OCI-LY7 (cell line): Measurements from ENCODE around the gene GAK. TPM values are rescaled to one million over a fixed set of nuclear protein-coding genes. Genes with fewer than 3 reads are reported as not detected.

Experiments
- BruUV-seq: library from RNA; stranded (reverse); fragments of 400-500 nt; replicated peaks from 2 replicates; lab custom pipeline; 2021; lab: Mats Ljungman, UMichigan
- CTCF ChIA-PET: fragments of 300-600 bp; sonication (Branson Sonifier 250); formaldehyde crosslinking; loops from one replicate; lab custom pipeline; 2022; ENCODE audit warnings: antibody characterized with exemption; ENCODE audit not compliant: unreplicated experiment; lab: Charles Lee
- POLR2A ChIA-PET: fragments of 300-600 bp; sonication (Branson Sonifier 250); formaldehyde crosslinking; loops from one replicate; lab custom pipeline; 2022; ENCODE audit warnings: antibody characterized with exemption; lab: Charles Lee
- DNase-seq: peaks from one replicate; pipeline ENCODE4 v3.0.0-alpha.2; 2015; ENCODE audit warnings: low spot score
- H2AFZ ChIP-seq: fragments of 200-600 bp; sonication (generic), shearing (Covaris generic); 2 replicates; pipeline ENCODE4 v1.6.1; 2014; ENCODE audit warnings: mild to moderate bottlenecking, antibody characterized with exemption, low read length, moderate library complexity
- H3K27ac ChIP-seq: fragments of 200-600 bp; sonication (generic); 2 replicates; pipeline ENCODE4 v1.5.1; 2014; ENCODE audit warnings: mixed run types, low read depth, mild to moderate bottlenecking, moderate library complexity, low read length, inconsistent platforms; ENCODE audit not compliant: poor library complexity, severe bottlenecking
- H3K36me3 ChIP-seq: fragments of 200-600 bp; sonication (generic); 2 replicates; pipeline ENCODE4 v1.6.1; 2014; ENCODE audit warnings: mild to moderate bottlenecking, antibody characterized with exemption, low read length, moderate library complexity, mixed read lengths; ENCODE audit not compliant: insufficient read depth
- H3K4me1 ChIP-seq: fragments of 200-600 bp; sonication (generic); 2 replicates; pipeline ENCODE4 v1.5.1; 2014; ENCODE audit warnings: mild to moderate bottlenecking, low read length; ENCODE audit not compliant: insufficient read depth, poor library complexity, severe bottlenecking
- H3K4me2 ChIP-seq: fragments of 200-600 bp; sonication (generic); 2 replicates; pipeline ENCODE4 v1.6.1; 2014; ENCODE audit warnings: mild to moderate bottlenecking, low read length
- H3K4me3 ChIP-seq: fragments of 200-600 bp; sonication (generic); 2 replicates; pipeline ENCODE4 v1.5.1; 2014; ENCODE audit warnings: mild to moderate bottlenecking, low read depth, low read length; ENCODE audit not compliant: poor library complexity, severe bottlenecking
- H3K79me2 ChIP-seq: fragments of 200-600 bp; sonication (generic); 2 replicates; pipeline ENCODE4 v1.6.1; 2016; ENCODE audit warnings: low read depth, mild to moderate bottlenecking, low read length, moderate library complexity, mixed read lengths; ENCODE audit not compliant: insufficient read depth
- H3K9me2 ChIP-seq: fragments of 200-600 bp; sonication (generic); 2 replicates; pipeline ENCODE4 v1.6.1; 2016; ENCODE audit warnings: mild to moderate bottlenecking, low read length, mixed read lengths; ENCODE audit not compliant: insufficient read depth
- H3K9me3 ChIP-seq: fragments of 200-600 bp; sonication (generic); 2 replicates; pipeline ENCODE4 v1.6.1; 2014; ENCODE audit warnings: mild to moderate bottlenecking, mixed run types, low read length, mixed read lengths
- H4K20me1 ChIP-seq: fragments of 200-600 bp; sonication (generic); 2 replicates; pipeline ENCODE4 v1.6.1; 2014; ENCODE audit warnings: mild to moderate bottlenecking, antibody characterized with exemption, low read length, moderate library complexity, mixed read lengths; ENCODE audit not compliant: insufficient read depth
- EZH2phosphoT487 ChIP-seq: fragments of 200-600 bp; sonication (generic); IDR thresholded peaks from 2 replicates; pipeline ENCODE4 v1.6.1; 2018; ENCODE audit warnings: low read depth, borderline replicate concordance, mild to moderate bottlenecking, mixed run types, antibody characterized with exemption, low read length, moderate library complexity, mixed read lengths
- intact Hi-C: fragments of 100-400 bp; cut with micrococcal nuclease; formaldehyde crosslinking; loops from one replicate; pipeline ENCODE4 v1.10.0; 2022; ENCODE audit not compliant: unreplicated experiment
- total RNA-seq, 2 experiments: library from RNA; depleted of rRNA in 1 of 2; stranded (reverse); fragments of >200 nt in 1 of 2; shearing (Covaris generic) in 1 of 2; gene quantifications; 2 replicates each; pipeline ENCODE4 v1.2.3, GENCODE V29; 2014 to 2022
- TF ChIP-seq, protein P1 (sequence below): fragments of 200-600 bp; sonication (generic); conservative IDR thresholded peaks from 2 replicates; pipeline ENCODE4 v1.5.1; 2014; ENCODE audit warnings: mild to moderate bottlenecking, antibody characterized with exemption, low read length, moderate library complexity, mixed read lengths

Gene GAK
- total RNA-seq, 2 experiments from 2014 or later, result 86.1 to 107 TPM

DNA sequence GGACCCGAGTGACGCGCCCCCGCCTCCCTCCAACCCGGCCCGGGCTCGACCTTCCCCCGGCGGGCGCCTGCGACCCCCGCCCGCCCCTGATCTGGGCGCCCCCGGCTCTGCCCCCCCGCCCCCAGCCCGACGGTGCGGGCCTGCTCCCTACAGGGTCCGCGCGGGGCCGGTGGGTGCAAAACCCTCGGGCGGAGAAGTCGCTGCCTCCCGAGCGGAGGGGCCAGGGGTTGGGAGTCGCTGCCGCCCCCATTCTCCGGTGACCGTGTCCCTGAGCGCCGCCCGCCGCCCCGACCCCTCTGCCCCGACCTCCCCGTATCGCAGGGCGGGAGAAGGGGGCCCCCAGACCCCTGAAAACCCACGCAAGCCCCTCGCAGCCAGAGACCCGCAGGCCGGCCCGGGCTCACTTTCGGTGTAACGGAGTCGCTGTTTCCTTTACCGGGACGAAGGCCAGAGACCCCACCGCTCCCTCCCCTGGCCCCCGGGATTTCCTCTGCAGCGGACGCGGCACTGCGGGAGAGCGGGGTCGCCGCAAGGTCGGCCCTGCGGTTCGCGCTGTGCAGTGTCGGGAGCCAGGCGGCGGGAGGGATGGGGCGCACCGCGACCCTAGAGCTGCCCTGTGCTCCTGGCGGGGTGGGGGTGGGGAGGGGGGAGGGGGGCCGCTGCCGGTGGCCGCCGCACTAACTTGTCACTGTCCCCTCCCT is 105.5 kb downstream of the GAK start:
- ChIA-PET CTCF (no interaction called here), POLR2A (no interaction called here)
- Histone ChIP-seq H4K20me1 (no peaks in the 10 kb centered on the region), H3K79me2 (no peaks in the 10 kb centered on the region), H3K36me3 (no peaks in the 10 kb centered on the region), H2AFZ (no peak overlapping the region), H3K4me1 (no peaks in the 10 kb centered on the region), H3K4me3 (no peak overlapping the region), H3K27ac (no peak overlapping the region), H3K9me2 (no peaks in the 10 kb centered on the region), H3K4me2 (no peak overlapping the region), H3K9me3 (no peaks in the 10 kb centered on the region)
- BruUV-seq, result no TSS peak
- no peak for DNase-seq
- intact Hi-C loops, result no loop called here
- TF ChIP-seq EZH2phosphoT487, result no peak
- TF ChIP-seq, protein P1, sequence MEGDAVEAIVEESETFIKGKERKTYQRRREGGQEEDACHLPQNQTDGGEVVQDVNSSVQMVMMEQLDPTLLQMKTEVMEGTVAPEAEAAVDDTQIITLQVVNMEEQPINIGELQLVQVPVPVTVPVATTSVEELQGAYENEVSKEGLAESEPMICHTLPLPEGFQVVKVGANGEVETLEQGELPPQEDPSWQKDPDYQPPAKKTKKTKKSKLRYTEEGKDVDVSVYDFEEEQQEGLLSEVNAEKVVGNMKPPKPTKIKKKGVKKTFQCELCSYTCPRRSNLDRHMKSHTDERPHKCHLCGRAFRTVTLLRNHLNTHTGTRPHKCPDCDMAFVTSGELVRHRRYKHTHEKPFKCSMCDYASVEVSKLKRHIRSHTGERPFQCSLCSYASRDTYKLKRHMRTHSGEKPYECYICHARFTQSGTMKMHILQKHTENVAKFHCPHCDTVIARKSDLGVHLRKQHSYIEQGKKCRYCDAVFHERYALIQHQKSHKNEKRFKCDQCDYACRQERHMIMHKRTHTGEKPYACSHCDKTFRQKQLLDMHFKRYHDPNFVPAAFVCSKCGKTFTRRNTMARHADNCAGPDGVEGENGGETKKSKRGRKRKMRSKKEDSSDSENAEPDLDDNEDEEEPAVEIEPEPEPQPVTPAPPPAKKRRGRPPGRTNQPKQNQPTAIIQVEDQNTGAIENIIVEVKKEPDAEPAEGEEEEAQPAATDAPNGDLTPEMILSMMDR, result no peak

DNA sequence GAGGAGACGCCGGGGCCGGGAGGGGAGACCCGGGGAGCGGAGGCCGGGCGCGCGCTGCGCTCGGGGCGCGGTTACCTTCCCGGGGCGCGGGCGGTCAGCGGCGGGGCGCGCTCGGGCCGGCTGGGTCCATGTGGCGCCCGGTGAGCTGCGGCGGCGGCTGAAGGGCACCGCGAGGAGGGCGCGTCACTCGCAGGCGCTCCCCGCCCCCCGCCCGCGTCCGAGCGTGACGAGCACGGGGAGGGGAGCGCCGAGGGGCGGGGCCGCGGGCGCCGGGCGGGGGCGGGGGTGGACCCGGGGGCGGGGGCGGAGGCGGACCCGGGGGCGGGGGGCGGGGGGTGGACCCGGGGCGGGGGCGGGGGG is 106.2 kb downstream of the GAK start, which contains the start of gene CPLX1:
Gene CPLX1, minus strand, starts transcription at position 159 of the 360 bp plus-strand sequence. CDS start 1,607 bp downstream, outside the sequence.
- BruUV-seq, result no TSS peak
- no peaks in the 10 kb centered on the region for H3K9me2 ChIP-seq
- no peaks in the 10 kb centered on the region for H3K36me3 ChIP-seq
- H3K79me2 ChIP-seq, result no peaks in the 10 kb centered on the region
- no peak within 1 kb of the TSS for H3K27ac ChIP-seq
- TF ChIP-seq, protein P1, result no peak
- no peak for TF ChIP-seq EZH2phosphoT487
- H3K4me1 ChIP-seq, result no peaks in the 10 kb centered on the region
- POLR2A ChIA-PET, result no interaction called here
- intact Hi-C loops, result no loop called here
- H3K4me3 ChIP-seq, result peak within 1 kb of the TSS; percentile 60
- H2AFZ ChIP-seq, result no peak within 1 kb of the TSS
- no peaks in the 10 kb centered on the region for H3K9me3 ChIP-seq
- CTCF ChIA-PET, result no interaction called here
- H3K4me2 ChIP-seq, result peak within 1 kb of the TSS; percentile 52; the same call in 1 of the 2 replicates
- no peaks in the 10 kb centered on the region for H4K20me1 ChIP-seq
- peak; percentile 38 for DNase-seq
